Cardiac muscle cell (in vitro differentiated cells and primary cell): Measurements from ENCODE around the gene ARMCX1. TPM values are rescaled to one million over a fixed set of nuclear protein-coding genes. Genes with fewer than 3 reads are reported as not detected.

Source experiments
- DNase-seq, 2 donors: peaks; one replicate each; pipeline versions ENCODE4 v3.0.0 to v3.0.0-alpha.2; 2010 to 2017; ENCODE audit warnings: low read depth in 1 of 2, low spot score in 1 of 2
- H3K27ac ChIP-seq: fragments of 200-600 bp; sonication (generic); 2 replicates; pipeline ENCODE4 v1.5.1; 2016
- H3K27me3 ChIP-seq: fragments of 200-600 bp; sonication (generic); 2 replicates; pipeline ENCODE4 v1.6.0; 2016; ENCODE audit warnings: control low read depth
- H3K36me3 ChIP-seq: fragments of 200-600 bp; sonication (generic); 2 replicates; pipeline ENCODE4 v1.5.1; 2016; ENCODE audit warnings: control low read depth
- H3K4me1 ChIP-seq: fragments of 200-600 bp; sonication (generic); 2 replicates; pipeline ENCODE4 v1.8.1; 2017; ENCODE audit warnings: low read depth, mild to moderate bottlenecking, mixed run types
- H3K4me3 ChIP-seq: fragments of 200-600 bp; sonication (generic); 2 replicates; pipeline ENCODE4 v1.5.1; 2016; ENCODE audit warnings: mild to moderate bottlenecking
- H3K9me3 ChIP-seq: fragments of 200-600 bp; sonication (generic); 2 replicates; pipeline ENCODE4 v1.5.1; 2017; ENCODE audit warnings: low read depth, mild to moderate bottlenecking, control low read depth
- CTCF ChIP-seq: IDR thresholded peaks from 2 replicates; pipeline ENCODE4 v1.5.1; 2012; ENCODE audit warnings: low read depth, mild to moderate bottlenecking, low read length
- polyA plus RNA-seq: library from polyadenylated mRNA; unstranded; fragments of >200 nt; fragmentation: Nextera tagmentation; extraction: Ambion mirVana; gene quantifications from 2 replicates; pipeline ENCODE4 v1.2.1, GENCODE V29; 2016
- total RNA-seq: library from RNA; depleted of rRNA; stranded (reverse); fragments of >200 nt; gene quantifications from 2 replicates; pipeline ENCODE4 v1.2.3, GENCODE V29; 2016

ARMCX1 gene
- total and polyA plus RNA-seq, 2 experiments from 2014 or later, result 40.8 to 45.3 TPM

- no peak overlapping the region for H3K27ac ChIP-seq
Measured at GRCh38 chrX:101602077-101602476, 51.7 kb downstream of the ARMCX1 start.

More at GRCh38 chrX:101602077-101602476, 51.7 kb downstream of the ARMCX1 start:
- Histone ChIP-seq H3K27me3 (no peaks in the 10 kb centered on the region), H3K4me3 (no peak overlapping the region), H3K36me3 (no peaks in the 10 kb centered on the region), H3K9me3 (no peaks in the 10 kb centered on the region), H3K4me1 (no peaks in the 10 kb centered on the region)
- peak in 1 of 2 donors; percentile 12 for DNase-seq
- TF ChIP-seq CTCF, result no peak

Other genes starting within 250 kb of the ARMCX1 start
- 3.6 and 5.7 TPM in 2 replicates for gene TIMM8A, start 201.8 kb upstream of the ARMCX1 start, total RNA-seq
- gene TIMM8A, start 201.8 kb upstream of the ARMCX1 start, polyA plus RNA-seq, result 14.2 and 17.6 TPM in 2 replicates
- 0.06 TPM in 1 of 2 replicates, not detected in the other for gene BTK, start 164.4 kb upstream of the ARMCX1 start, total RNA-seq
- gene BTK, start 164.4 kb upstream of the ARMCX1 start, polyA plus RNA-seq, result 0.06 and 2.5 TPM in 2 replicates
- gene RPL36A, start 159.5 kb upstream of the ARMCX1 start, total RNA-seq, result 3,802 and 4,744 TPM in 2 replicates
- 293 and 403 TPM in 2 replicates for gene RPL36A, start 159.5 kb upstream of the ARMCX1 start, polyA plus RNA-seq
- gene GLA, start 142.6 kb upstream of the ARMCX1 start, total RNA-seq, result 10.0 and 12.0 TPM in 2 replicates
- 17.3 and 20.9 TPM in 2 replicates for gene GLA, start 142.6 kb upstream of the ARMCX1 start, polyA plus RNA-seq
- gene HNRNPH2, start 142.3 kb upstream of the ARMCX1 start, total RNA-seq, result 76.9 and 87.3 TPM in 2 replicates
- 166 and 189 TPM in 2 replicates for gene HNRNPH2, start 142.3 kb upstream of the ARMCX1 start, polyA plus RNA-seq
- 6.9 and 16.7 TPM in 2 replicates for gene ARMCX4, start 65.1 kb upstream of the ARMCX1 start, total RNA-seq
- gene ARMCX4, start 65.1 kb upstream of the ARMCX1 start, polyA plus RNA-seq, result 11.2 and 16.3 TPM in 2 replicates
- gene ARMCX6, start 67.5 kb downstream of the ARMCX1 start, total RNA-seq, result 73.1 and 75.1 TPM in 2 replicates
- 104 and 112 TPM in 2 replicates for gene ARMCX6, start 67.5 kb downstream of the ARMCX1 start, polyA plus RNA-seq
- 68.4 and 90.2 TPM in 2 replicates for gene ARMCX3, start 72.6 kb downstream of the ARMCX1 start, total RNA-seq
- 120 and 132 TPM in 2 replicates for gene ARMCX3, start 72.6 kb downstream of the ARMCX1 start, polyA plus RNA-seq
- gene ARMCX2, start 109.3 kb downstream of the ARMCX1 start, total RNA-seq, result 92.3 and 112 TPM in 2 replicates
- gene ARMCX2, start 109.3 kb downstream of the ARMCX1 start, polyA plus RNA-seq, result 33.1 and 36.5 TPM in 2 replicates